GM12874 (cell line): ENCODE measurements around the gene SLC35F5.

Experiments used
- CTCF ChIP-seq: IDR thresholded peaks from 2 replicates; pipeline ENCODE4 v1.5.1; 2011; ENCODE audit warnings: low read depth, mild to moderate bottlenecking, control low read depth, low read length, moderate library complexity; ENCODE audit not compliant: insufficient read depth

The SLC35F5 gene

GRCh38 chr2:113784823-113785744, 28.6 kb upstream of the SLC35F5 start:
- no peak for TF ChIP-seq CTCF

- no peak for TF ChIP-seq CTCF
Measured at GRCh38 chr2:113780472-113780871, 24.0 kb upstream of the SLC35F5 start.

DNA sequence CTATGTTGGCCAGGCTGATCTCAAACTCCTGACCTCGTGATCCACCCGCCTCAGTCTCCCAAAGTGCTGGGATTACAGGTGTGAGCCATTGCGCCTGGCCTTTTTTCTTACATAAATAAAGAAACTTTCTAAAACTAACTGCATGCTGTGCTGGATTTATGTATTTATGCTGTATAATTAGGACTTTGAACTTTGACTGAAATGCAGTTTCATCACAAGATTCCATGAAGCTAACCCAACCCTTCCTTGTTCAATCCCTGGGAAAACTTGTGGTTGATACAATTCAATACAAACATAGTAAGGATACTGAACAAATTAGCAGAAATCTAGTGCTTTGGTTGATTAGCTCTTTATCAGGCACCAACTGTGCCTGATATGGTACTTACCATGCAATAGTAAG, 20.9 kb upstream of the SLC35F5 start:
- no peak for TF ChIP-seq CTCF

GRCh38 chr2:113776949-113777348, 20.5 kb upstream of the SLC35F5 start:
- no peak for TF ChIP-seq CTCF

DNA sequence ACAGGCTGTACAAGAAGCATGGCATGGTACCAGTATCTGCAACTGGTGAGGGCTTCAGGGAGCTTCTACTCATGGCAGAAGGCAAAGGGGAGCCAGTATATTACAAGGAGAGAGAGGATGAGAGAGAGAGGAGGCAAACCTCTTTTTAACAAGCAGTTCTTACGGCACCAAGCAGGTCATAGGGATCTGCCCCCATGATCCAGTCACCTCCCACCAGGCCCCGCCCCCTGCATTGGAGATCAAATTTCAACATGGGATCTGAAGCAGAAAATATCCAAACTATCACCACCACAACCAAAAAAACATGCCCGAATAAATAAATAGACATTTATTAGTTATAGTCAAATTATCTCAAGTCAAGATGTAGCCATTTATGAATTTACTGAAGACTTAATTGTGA, 14.5 kb upstream of the SLC35F5 start:
- TF ChIP-seq CTCF = no peak

DNA sequence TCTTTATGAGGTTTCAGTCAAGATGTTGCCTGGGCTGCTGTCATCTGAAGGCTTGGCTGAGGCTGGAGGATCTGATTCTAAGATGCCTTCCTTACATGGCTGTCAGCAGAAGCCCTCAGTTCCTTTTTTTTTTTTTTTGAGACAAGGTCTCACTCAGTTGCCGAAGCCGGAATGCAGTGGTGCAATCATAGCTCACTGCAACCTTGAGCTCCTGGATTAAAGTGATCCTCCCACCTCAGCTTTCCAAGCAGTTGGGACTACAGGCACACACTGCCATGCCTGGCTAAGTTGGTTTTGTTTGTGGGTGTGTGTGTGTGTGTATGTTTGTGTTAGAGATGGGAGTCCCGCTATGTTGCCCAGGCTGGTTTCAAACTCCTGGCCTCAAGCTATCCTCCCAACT, 13.1 kb upstream of the SLC35F5 start:
- no peak for TF ChIP-seq CTCF

GRCh38 chr2:113768770-113769169, 12.3 kb upstream of the SLC35F5 start:
- TF ChIP-seq CTCF = no peak
